WTC11 (cell line): ENCODE results near the gene RASL10A. TPM values are rescaled to one million over a fixed set of nuclear protein-coding genes. Genes with fewer than 3 reads are reported as not detected.

Source experiments
- ATAC-seq: fragments of 200-7000 bp; cut with Tn5 transposase; 2 replicates; pipeline ENCODE4 v1.10.0; 2021; ENCODE audit warnings: mild to moderate bottlenecking, moderate library complexity
- CTCF ChIA-PET: fragments of 300-600 bp; sonication (Branson Sonifier 250); formaldehyde crosslinking; loops from one replicate; lab custom pipeline; 2021; ENCODE audit warnings: antibody characterized with exemption; lab: Charles Lee
- POLR2A ChIA-PET: fragments of 350-600 bp; sonication (Branson Sonifier 250); formaldehyde crosslinking; loops from one replicate; lab custom pipeline; 2021; ENCODE audit warnings: antibody characterized with exemption; lab: Charles Lee
- DNase-seq: peaks from one replicate; pipeline ENCODE4 v3.0.0; 2021; ENCODE audit warnings: low spot score
- H3K27ac Mint-ChIP-seq: 2 replicates; pipeline ENCODE4 v1.8.0; 2021; ENCODE audit warnings: mixed read lengths
- H3K27me3 Mint-ChIP-seq: 2 replicates; pipeline ENCODE4 v1.8.0; 2021; ENCODE audit warnings: low read depth, mild to moderate bottlenecking, moderate library complexity, mixed read lengths
- H3K36me3 Mint-ChIP-seq: 2 replicates; pipeline ENCODE4 v1.8.0; 2021; ENCODE audit warnings: mixed read lengths
- H3K4me1 Mint-ChIP-seq: 2 replicates; pipeline ENCODE4 v1.8.0; 2022; ENCODE audit warnings: mixed read lengths
- H3K4me3 Mint-ChIP-seq: 2 replicates; pipeline ENCODE4 v1.8.0; 2021; ENCODE audit warnings: mild to moderate bottlenecking, moderate library complexity, mixed read lengths
- H3K9me3 Mint-ChIP-seq: 2 replicates; pipeline ENCODE4 v1.8.0; 2021; ENCODE audit warnings: mixed read lengths
- ATF1 ChIP-seq: sonication (generic); formaldehyde crosslinking; IDR thresholded peaks from 2 replicates; pipeline ENCODE4 v1.8.1; 2023; ENCODE audit warnings: mild to moderate bottlenecking, moderate library complexity, missing genetic modification reagents
- CBFB ChIP-seq: sonication (generic); formaldehyde crosslinking; IDR thresholded peaks from 2 replicates; pipeline ENCODE4 v1.8.1; 2022; ENCODE audit warnings: mild to moderate bottlenecking, low read depth, missing genetic modification reagents
- CREB1 ChIP-seq: sonication (generic); formaldehyde crosslinking; IDR thresholded peaks from 2 replicates; pipeline ENCODE4 v1.8.0; 2023; ENCODE audit warnings: mild to moderate bottlenecking, missing genetic modification reagents
- E2F4 ChIP-seq: sonication (generic); formaldehyde crosslinking; IDR thresholded peaks from 2 replicates; pipeline ENCODE4 v1.8.1; 2022; ENCODE audit warnings: low read depth, mild to moderate bottlenecking, moderate library complexity, missing genetic modification reagents, borderline replicate concordance
- ETV6 ChIP-seq: sonication (generic); formaldehyde crosslinking; IDR thresholded peaks from 2 replicates; pipeline ENCODE4 v1.8.1; 2022; ENCODE audit warnings: mild to moderate bottlenecking, missing genetic modification reagents
- FOXJ3 ChIP-seq: sonication (generic); formaldehyde crosslinking; IDR thresholded peaks from 2 replicates; pipeline ENCODE4 v1.9.0; 2021; ENCODE audit warnings: missing genetic modification reagents, mild to moderate bottlenecking, borderline replicate concordance
- GABPB1 ChIP-seq: sonication (generic); formaldehyde crosslinking; IDR thresholded peaks from 2 replicates; pipeline ENCODE4 v1.8.1; 2023; ENCODE audit warnings: mild to moderate bottlenecking, missing genetic modification reagents
- NFATC4 ChIP-seq: fragments of 250-450 bp; sonication (Bioruptor Pico); IDR thresholded peaks from 2 replicates; pipeline ENCODE4 v1.9.0; 2021; ENCODE audit warnings: mild to moderate bottlenecking
- NFE2L1 ChIP-seq: sonication (generic); formaldehyde crosslinking; IDR thresholded peaks from 2 replicates; pipeline ENCODE4 v1.8.1; 2023; ENCODE audit warnings: missing genetic modification reagents
- PRDM15 ChIP-seq: sonication (generic); formaldehyde crosslinking; IDR thresholded peaks from 2 replicates; pipeline ENCODE4 v1.8.0; 2022; ENCODE audit warnings: missing genetic modification reagents
- SOX15 ChIP-seq: fragments of 250-450 bp; sonication (Bioruptor Pico); IDR thresholded peaks from 2 replicates; pipeline ENCODE4 v1.9.0; 2021; ENCODE audit warnings: mild to moderate bottlenecking
- TEAD1 ChIP-seq: sonication (generic); formaldehyde crosslinking; IDR thresholded peaks from 2 replicates; pipeline ENCODE4 v1.8.0; 2022; ENCODE audit warnings: mild to moderate bottlenecking, missing genetic modification reagents
- ZBTB43 ChIP-seq: sonication (generic); formaldehyde crosslinking; IDR thresholded peaks from 2 replicates; pipeline ENCODE4 v1.8.1; 2023; ENCODE audit warnings: mild to moderate bottlenecking, missing genetic modification reagents
- ZMAT4 ChIP-seq: fragments of 250-450 bp; sonication (Bioruptor Pico); IDR thresholded peaks from 2 replicates; pipeline ENCODE4 v1.9.0; 2021; ENCODE audit warnings: mild to moderate bottlenecking
- ZNF219 ChIP-seq: sonication (generic); formaldehyde crosslinking; IDR thresholded peaks from 2 replicates; pipeline ENCODE4 v1.8.0; 2023; ENCODE audit warnings: missing genetic modification reagents, mild to moderate bottlenecking, borderline replicate concordance
- ZNF423 ChIP-seq: fragments of 250-450 bp; sonication (Bioruptor Pico); IDR thresholded peaks from 2 replicates; pipeline ENCODE4 v2.1.2; 2022; ENCODE audit warnings: mild to moderate bottlenecking, moderate library complexity
- ZNF512 ChIP-seq: sonication (generic); formaldehyde crosslinking; IDR thresholded peaks from 2 replicates; pipeline ENCODE4 v1.8.1; 2022; ENCODE audit warnings: missing genetic modification reagents, borderline replicate concordance
- ZSCAN18 ChIP-seq: fragments of 250-450 bp; sonication (Bioruptor Pico); IDR thresholded peaks from 2 replicates; pipeline ENCODE4 v2.1.2; 2022; ENCODE audit warnings: mild to moderate bottlenecking, moderate library complexity
- total RNA-seq: library from RNA; stranded (reverse); gene quantifications from 3 replicates; pipeline ENCODE4 v1.2.3, GENCODE V29; 2021

Gene RASL10A
- total RNA-seq, 1 experiment from 2014 or later, result 1.6 TPM

- CTCF ChIA-PET, result interaction anchor here (1.5 kb wide), 1 partner anchor 13 kb away, joined by 10 read pairs; no protein-coding TSS in a partner anchor
- TF ChIP-seq FOXJ3 (CRISPR knock-in tag), result no peak
- TF ChIP-seq E2F4 (CRISPR knock-in tag), result no peak
- TF ChIP-seq ZMAT4 (CRISPR knock-in tag), result no peak
- no peak for TF ChIP-seq TEAD1 (CRISPR knock-in tag)
- no peak for TF ChIP-seq ZNF512
- no peak for TF ChIP-seq CREB1 (CRISPR knock-in tag)
- TF ChIP-seq GABPB1 (CRISPR knock-in tag), result no peak
- no peak for TF ChIP-seq PRDM15 (CRISPR knock-in tag)
- no peak for TF ChIP-seq ZNF219 (CRISPR knock-in tag)
- no peak for TF ChIP-seq NFATC4 (CRISPR knock-in tag)
- no peak for TF ChIP-seq ZNF423 (CRISPR knock-in tag)
- no peak for TF ChIP-seq SOX15 (CRISPR knock-in tag)
- no peak for TF ChIP-seq ZSCAN18
- TF ChIP-seq ATF1 (CRISPR knock-in tag), result no peak
- TF ChIP-seq ZBTB43 (CRISPR knock-in tag), result no peak
- TF ChIP-seq ETV6 (CRISPR knock-in tag), result no peak
- TF ChIP-seq NFE2L1 (CRISPR knock-in tag), result no peak
- no peak for TF ChIP-seq CBFB (CRISPR knock-in tag)
- no peak overlapping the region for H3K4me3 Mint-ChIP-seq
- H3K4me1 Mint-ChIP-seq, result no peaks in the 10 kb centered on the region
- DNase-seq (no peak), ATAC-seq (no peak; the same call in 1 of the 2 replicates)
- H3K9me3 Mint-ChIP-seq, result no peaks in the 10 kb centered on the region
- peaks cover 3% of the 10 kb centered on the region; the same call in 1 of the 2 replicates for H3K36me3 Mint-ChIP-seq
- POLR2A ChIA-PET, result no interaction called here
- no peak overlapping the region for H3K27ac Mint-ChIP-seq
- no peaks in the 10 kb centered on the region for H3K27me3 Mint-ChIP-seq
These were observed 10.4 kb upstream of the RASL10A start for GRCh38 chr22:29325785-29326315.
